Ascending aorta (tissue), 2 donors: ENCODE results near the gene TBC1D10A. TPM values are rescaled to one million over a fixed set of nuclear protein-coding genes. Genes with fewer than 3 reads are reported as not detected.

Experiments
- DNase-seq, 2 donors: peaks; one replicate each; pipeline ENCODE4 v3.0.0-alpha.2; 2019; ENCODE audit warnings: low spot score in 2 of 2
- H3K27ac ChIP-seq, 2 donors: fragments of 200-600 bp; sonication (generic); one replicate each; pipeline ENCODE4 v1.5.1; 2016 to 2017; ENCODE audit warnings: mild to moderate bottlenecking in 1 of 2
- H3K27me3 ChIP-seq: fragments of 200-600 bp; sonication (generic); one replicate; pipeline ENCODE4 v1.5.1; 2017
- H3K36me3 ChIP-seq, 2 donors: fragments of 200-600 bp; sonication (generic); one replicate each; pipeline ENCODE4 v1.5.1; 2016
- H3K4me1 ChIP-seq, 2 donors: fragments of 200-600 bp; sonication (generic); one replicate each; pipeline ENCODE4 v1.5.1; 2016 to 2017; ENCODE audit warnings: mild to moderate bottlenecking in 1 of 2
- H3K4me3 ChIP-seq, 2 donors: fragments of 200-600 bp; sonication (generic); one replicate each; pipeline ENCODE4 v1.5.1; 2016 to 2017; ENCODE audit warnings: mild to moderate bottlenecking in 1 of 2
- H3K9me3 ChIP-seq, 2 donors: fragments of 200-600 bp; sonication (generic); one replicate each; pipeline ENCODE4 v1.5.1; 2016
- CTCF ChIP-seq, 3 experiments: fragments of 200-600 bp in 2 of 3; fragments of 450-650 bp in 1 of 3; sonication (generic) in 2 of 3; IDR thresholded peaks; one replicate each; pipeline ENCODE4 v1.5.1; 2016 to 2019; ENCODE audit warnings: antibody characterized with exemption in 3 of 3, mild to moderate bottlenecking in 1 of 3, moderate library complexity in 1 of 3
- intact Hi-C: fragments of 100-400 bp; cut with DNase I; formaldehyde crosslinking; loops from one replicate; pipeline ENCODE4 v1.15.1; 2023
- total RNA-seq: library from RNA; depleted of rRNA; stranded (reverse); fragments of >200 nt; gene quantifications from one replicate; pipeline ENCODE4 v1.1.0, GENCODE V29; 2016

The TBC1D10A gene
- total RNA-seq, 1 donor from 2014 or later = 107 TPM

GRCh38 chr22:30307041-30307574 lies 19.6 kb downstream of the TBC1D10A start:
- peaks cover 12 to 16% of the 10 kb centered on the region in 2 donors for H3K36me3 ChIP-seq
- H3K27me3 ChIP-seq = no peaks in the 10 kb centered on the region
- H3K4me1 ChIP-seq = peaks cover 52 to 95% of the 10 kb centered on the region in 2 donors
- no peak for DNase-seq
- H3K4me3 ChIP-seq = no peak overlapping the region
- peak overlapping the region; percentile 86 for H3K27ac ChIP-seq
- H3K9me3 ChIP-seq = no peaks in the 10 kb centered on the region
- TF ChIP-seq CTCF (IDR thresholded peaks at IDR 0.05) = no peak
- intact Hi-C loops = loop anchor here (10.0 kb wide), 1 partner anchor 978 kb away; no protein-coding TSS in a partner anchor

GRCh38 chr22:30306627-30307011 lies 20.1 kb downstream of the TBC1D10A start:
- peaks cover 16 to 19% of the 10 kb centered on the region in 2 donors for H3K36me3 ChIP-seq
- peaks cover 54 to 95% of the 10 kb centered on the region in 2 donors for H3K4me1 ChIP-seq
- DNase-seq = no peak
- no peaks in the 10 kb centered on the region for H3K9me3 ChIP-seq
- H3K27me3 ChIP-seq = no peaks in the 10 kb centered on the region
- intact Hi-C loops = loop anchor here (10.0 kb wide), 1 partner anchor 978 kb away; no protein-coding TSS in a partner anchor
- H3K4me3 ChIP-seq = no peak overlapping the region
- peak overlapping the region; percentile 86 for H3K27ac ChIP-seq
- no peak for TF ChIP-seq CTCF (IDR thresholded peaks at IDR 0.05)

- H3K27me3 ChIP-seq = no peaks in the 10 kb centered on the region
- H3K27ac ChIP-seq = peak overlapping the region; percentile 86
- intact Hi-C loops = loop anchor here (10.0 kb wide), 1 partner anchor 979 kb away; no protein-coding TSS in a partner anchor
- no peak for TF ChIP-seq CTCF (IDR thresholded peaks at IDR 0.05)
- H3K4me1 ChIP-seq = peaks cover 54 to 95% of the 10 kb centered on the region in 2 donors
- H3K36me3 ChIP-seq = peaks cover 21 to 25% of the 10 kb centered on the region in 2 donors
- H3K9me3 ChIP-seq = no peaks in the 10 kb centered on the region
- DNase-seq = no peak
- H3K4me3 ChIP-seq = peak overlapping the region; percentile 25 to 29
Measured at GRCh38 chr22:30305906-30306626, 20.7 kb downstream of the TBC1D10A start.

GRCh38 chr22:30305519-30305905 lies 21.2 kb downstream of the TBC1D10A start:
- H3K36me3 ChIP-seq = peaks cover 27 to 30% of the 10 kb centered on the region in 2 donors
- H3K4me1 ChIP-seq = peaks cover 50 to 93% of the 10 kb centered on the region in 2 donors
- peak overlapping the region; percentile 86 for H3K27ac ChIP-seq
- intact Hi-C loops = loop anchor here (10.0 kb wide), 1 partner anchor 979 kb away; no protein-coding TSS in a partner anchor
- peak overlapping the region; percentile 25 to 29 for H3K4me3 ChIP-seq
- H3K27me3 ChIP-seq = no peaks in the 10 kb centered on the region
- H3K9me3 ChIP-seq = no peaks in the 10 kb centered on the region
- TF ChIP-seq CTCF (IDR thresholded peaks at IDR 0.05) = no peak
- DNase-seq = peak in 1 of 2 donors; percentile 83

GRCh38 chr22:30304495-30305244 lies 22.1 kb downstream of the TBC1D10A start:
- H3K36me3 ChIP-seq = peaks cover 33 to 35% of the 10 kb centered on the region in 2 donors
- H3K27ac ChIP-seq = peak overlapping the region; percentile 86
- H3K27me3 ChIP-seq = no peaks in the 10 kb centered on the region
- peak in 1 of 2 donors; percentile 83 for DNase-seq
- intact Hi-C loops = loop anchor here (1.0 to 10.0 kb wide), 2 partner anchors 22 to 980 kb away; partner anchors contain the start of gene TBC1D10A
- H3K9me3 ChIP-seq = no peaks in the 10 kb centered on the region
- H3K4me1 ChIP-seq = peaks cover 44 to 84% of the 10 kb centered on the region in 2 donors
- TF ChIP-seq CTCF (IDR thresholded peaks at IDR 0.05) = no peak
- H3K4me3 ChIP-seq = peak overlapping the region; percentile 25 to 42
